Measurements from ENCODE around the gene SMAD2.
"Not testable (repeated sequence)": the region's sequence is repeated elsewhere in the genome, so short reads cannot be mapped to it uniquely, and the experiment has no call there.

The SMAD2 gene

DNA sequence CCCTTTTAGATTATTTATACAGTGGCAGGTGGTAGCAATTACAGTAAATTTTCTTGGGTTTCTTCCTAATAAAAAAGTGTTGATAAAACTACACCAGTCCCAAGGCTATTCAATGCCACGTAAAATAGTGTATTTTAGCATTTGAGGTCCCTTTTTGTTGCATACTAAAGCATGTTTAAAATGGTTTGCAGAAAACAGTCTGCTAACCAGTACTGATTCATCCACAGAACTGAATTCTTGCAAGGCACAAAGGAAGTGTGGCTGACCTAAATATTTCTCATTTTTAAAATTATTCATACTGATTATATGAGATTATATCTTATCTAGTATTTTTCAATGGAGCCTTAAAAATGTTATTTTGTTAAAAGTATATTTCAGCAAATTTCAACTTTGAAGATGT is 98.1 kb downstream of the SMAD2 start:
- DNase-seq, result no peak

DNA sequence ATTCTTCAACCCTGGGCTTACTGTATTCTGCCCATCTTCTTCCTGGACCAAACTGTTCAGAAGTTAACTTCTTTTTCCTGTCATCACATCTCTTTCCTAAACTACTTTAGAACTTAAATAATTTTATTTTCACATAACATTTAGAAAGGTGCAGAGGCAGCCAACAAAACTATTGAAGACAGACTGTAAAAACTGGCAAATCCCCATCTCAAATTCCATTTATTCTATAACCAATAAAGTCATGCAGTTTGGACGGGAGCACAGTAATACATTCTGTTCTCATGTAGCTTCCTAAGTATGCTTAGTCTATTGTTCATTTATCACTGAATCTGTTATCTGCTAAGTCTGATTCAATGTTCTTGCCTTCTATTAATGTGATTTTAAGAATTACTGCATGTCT is 99.1 kb downstream of the SMAD2 start:
- DNase-seq, result no peak

DNA sequence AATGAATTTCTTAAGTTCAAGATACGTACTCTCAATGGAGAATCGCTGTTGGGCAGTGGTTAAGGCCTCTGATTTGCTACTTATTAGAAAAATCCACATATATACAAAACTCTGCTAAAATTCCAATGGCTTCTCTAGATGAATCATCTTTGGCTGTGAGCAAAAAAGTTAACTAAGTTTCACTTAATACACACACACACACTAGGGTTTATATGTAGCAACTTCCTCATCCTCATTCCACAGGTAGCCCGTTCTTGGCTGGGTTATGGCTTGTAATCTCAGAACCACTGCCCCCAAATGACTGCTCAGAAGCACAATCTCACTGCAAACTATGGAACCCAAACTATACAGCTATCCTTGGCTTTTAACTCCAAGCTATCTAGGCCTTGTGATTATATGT is 99.7 kb downstream of the SMAD2 start:
- DNase-seq, result no peak

DNA sequence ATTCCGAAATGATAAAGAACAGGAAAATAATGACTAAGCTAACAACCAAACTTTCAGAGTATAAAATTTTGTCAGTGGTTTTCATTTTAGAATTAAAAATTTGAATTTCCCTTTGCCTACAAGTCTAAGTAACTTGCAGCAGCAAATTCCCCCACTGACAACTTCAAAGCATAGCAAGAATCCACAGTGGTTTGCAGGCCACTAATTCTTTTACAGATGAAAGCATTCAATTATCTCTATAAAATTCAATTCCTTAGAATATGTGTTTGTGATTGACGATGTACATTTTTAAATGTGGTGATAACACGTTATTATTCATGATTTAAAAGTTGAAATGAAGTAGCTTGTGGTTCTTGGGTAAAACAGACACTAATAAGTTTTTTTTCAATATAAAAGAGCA is 100.6 kb downstream of the SMAD2 start:
- no peak for DNase-seq

DNA sequence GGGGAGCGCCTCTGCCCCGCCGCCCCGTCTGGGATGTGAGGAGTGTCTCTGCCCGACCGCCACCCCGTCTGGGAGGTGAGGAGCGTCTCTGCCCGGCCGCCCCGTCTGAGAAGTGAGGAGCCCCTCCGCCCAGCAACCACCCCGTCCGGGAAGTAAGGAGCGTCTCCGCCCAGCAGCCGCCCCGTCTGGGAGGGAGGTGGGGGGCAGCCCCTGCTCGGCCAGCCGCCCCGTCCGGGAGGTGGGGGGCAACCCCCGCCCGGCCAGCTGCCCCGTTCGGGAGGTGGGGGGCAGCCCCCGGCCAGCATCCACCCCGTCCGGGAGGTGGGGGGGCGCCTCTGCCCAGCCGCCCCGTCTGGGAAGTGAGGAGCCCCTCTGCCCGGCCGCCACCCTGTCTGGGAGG is 102.4 kb downstream of the SMAD2 start:
- DNase-seq, result not testable (repeated sequence)

DNA sequence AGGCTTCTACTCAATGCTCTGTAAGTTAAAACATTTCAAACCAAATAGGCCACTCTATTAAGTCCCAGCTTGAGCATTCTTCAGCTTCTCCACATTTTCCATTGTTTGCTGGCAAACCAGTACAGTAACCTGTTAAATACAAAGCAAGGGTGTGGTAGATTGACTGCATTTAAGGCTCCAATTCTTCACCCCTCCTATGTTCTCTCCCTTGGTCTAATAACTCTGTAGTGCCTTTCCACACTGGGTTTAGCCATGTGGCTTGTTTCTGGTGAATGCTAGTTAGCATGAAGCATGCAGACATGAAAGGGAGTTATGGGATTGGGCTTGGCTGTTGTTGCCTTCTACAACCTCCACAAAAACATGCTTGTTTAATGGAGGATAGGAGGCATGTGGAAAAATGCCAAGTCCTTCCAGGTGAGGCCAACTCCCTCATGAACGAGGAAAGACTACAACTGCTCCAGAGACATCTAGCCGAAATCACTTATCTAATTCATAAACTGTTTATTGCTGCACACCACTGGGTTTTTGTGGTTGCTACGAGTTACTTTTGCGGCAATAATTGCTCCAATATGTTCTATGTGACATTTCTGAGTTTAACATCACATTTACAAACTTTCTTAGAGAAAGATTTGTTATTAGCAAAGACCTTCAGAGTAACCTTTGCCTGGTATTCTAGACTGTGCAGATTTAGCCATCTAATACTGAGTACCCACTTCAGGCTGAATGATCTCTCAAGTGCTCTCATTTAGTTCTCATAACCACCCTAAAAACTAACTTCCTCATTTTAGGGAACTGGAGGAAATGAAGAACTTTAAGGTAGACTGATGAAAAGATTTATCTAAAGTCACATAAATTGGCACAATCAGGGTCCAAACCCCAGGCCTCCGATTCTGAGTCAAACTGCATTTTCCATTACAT is 104.0 kb downstream of the SMAD2 start:
- DNase-seq, result no peak

DNA sequence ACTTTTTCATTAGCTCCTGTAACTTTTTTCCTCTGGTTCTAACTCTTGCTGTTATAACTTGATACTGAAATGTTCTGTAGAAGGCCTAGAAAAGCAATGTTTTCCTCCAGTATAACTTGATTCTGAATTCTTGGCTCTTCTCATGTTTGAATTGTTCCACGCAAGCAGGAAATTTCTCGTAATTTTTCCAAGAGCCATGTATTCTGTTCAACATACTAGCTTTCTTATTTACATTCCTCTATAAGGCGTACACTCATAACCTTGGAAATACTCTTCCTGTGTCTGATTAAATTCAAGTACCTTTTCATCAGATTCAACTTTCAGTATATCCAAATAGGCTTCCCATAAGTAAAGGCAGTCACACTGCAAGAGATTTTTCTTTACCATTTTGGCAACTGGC is 109.1 kb downstream of the SMAD2 start:
- DNase-seq, result no peak

DNA sequence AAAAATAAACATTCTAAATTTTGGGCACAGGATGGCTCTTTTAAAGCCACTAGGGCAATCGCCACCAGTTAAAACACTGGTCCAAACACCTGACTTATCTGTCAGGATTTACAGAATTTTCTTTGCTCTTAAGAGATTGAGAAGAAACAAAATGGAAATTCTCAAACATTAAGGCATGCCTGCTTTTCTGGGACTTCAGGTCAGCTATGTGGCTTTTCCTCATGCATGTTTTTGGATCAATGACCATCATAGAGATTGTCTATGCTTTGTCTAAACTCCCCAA is 112.7 kb downstream of the SMAD2 start:
- no peak for DNase-seq

DNA sequence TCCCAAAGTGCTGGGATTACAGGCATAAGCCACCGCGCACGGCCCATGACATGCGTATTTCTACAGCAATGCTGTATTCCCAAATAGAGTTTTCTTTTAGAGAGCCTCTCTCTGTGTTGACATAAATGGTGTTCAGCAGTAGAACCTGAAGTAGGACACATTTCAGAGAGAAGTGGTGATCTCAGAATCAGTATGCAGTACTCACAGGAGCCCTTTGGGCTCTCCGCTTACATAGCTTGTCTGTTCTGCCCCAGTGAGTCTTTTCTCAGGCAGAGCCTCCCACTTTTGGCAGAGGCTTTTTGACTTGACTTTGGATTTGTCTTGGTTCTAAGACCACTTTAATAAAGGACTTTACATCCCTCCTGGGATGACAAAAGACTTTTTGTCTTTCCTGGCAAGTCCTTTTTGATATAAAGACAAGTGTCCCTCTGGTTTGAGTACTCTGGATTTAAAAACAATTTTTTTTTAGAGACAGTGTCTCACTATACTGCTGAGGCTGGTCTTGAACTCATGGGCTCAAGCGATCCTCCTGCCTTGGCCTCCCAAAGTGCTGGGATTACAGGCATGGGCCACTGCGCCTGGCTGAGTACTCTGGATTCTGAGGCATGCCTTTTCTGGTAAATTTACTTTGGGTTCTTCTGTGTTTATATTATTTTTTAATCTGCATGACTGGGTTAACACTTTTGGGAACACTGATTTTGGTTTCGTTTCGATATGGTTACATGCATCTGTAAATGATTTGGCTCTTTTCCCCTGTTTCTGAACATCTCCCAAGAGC is 113.3 kb downstream of the SMAD2 start:
- no peak for DNase-seq

DNA sequence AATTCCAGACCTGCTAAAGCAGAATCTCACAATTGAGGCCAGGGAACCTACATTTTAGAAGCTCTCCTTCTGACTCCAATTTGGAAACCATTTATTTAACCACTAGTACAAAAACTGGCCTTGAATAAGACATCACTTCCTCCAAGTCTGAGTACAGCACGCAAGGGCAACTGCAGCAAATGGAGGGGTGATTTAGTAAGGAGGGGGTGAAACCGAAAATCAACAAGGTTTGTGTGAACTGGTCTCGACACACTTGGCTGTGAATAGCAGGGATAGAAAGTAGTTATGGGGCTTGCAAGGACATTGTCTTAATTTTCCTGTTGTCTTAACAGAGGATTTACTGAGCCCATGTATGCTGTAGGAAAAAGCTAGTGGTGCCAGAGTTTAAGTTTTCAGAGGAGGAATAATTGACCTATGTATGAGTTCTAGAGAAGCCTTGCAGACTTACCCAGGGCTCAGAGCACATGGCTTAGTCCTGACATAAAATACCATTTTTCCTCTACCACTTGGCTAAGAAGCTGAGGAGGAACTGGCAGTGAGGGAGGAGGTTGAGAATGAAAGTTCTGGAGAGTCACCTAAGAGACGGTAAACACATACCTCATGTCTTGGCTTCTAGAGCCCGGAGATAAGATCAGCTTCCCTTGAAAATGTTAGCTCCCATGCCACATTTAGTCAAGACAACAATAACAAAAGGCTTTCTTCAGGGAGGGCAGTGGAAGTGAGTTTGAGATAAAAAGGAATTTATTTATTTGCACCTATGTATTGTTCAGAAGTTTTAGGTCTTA is 114.8 kb downstream of the SMAD2 start:
- DNase-seq, result no peak

DNA sequence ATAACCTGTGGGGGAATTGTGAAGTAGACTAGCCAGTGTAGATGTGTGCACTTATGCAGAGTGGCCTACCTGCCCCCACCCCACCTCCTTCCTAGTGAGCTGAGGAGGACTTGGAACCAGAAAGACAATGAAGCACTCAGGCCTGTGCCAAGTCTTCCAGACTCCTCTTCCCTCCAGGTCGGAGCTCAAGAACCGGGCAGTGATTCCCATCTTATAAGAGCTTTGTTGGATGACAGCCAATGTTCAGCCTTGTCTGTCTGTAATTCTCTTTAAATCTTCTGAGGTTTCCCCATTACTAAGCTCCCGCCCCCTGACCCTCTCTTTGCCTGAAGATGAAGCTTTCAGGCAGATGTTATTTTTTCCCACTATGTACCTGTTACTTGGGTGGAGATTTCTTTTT is 121.0 kb downstream of the SMAD2 start:
- peak; percentile 32 for DNase-seq

DNA sequence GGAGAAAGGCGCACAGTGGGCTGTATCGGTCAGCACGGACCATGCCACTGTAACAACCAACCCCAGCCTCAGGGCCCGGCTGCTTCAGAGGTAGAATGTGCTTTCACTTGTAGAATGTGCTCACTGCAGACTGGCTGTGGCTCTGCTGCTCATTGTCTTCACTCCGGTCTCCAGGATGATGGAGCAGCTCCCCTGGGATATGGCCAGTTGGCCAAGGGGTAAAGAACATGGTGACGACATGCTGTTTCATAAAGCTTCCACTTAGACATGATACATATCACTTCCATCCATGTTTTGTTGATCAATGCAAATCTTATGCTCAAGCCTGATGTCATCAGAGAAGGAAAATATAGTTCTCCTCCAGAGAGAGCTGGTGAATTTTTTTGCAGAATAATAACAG is 127.7 kb downstream of the SMAD2 start:
- DNase-seq, result no peak

DNA sequence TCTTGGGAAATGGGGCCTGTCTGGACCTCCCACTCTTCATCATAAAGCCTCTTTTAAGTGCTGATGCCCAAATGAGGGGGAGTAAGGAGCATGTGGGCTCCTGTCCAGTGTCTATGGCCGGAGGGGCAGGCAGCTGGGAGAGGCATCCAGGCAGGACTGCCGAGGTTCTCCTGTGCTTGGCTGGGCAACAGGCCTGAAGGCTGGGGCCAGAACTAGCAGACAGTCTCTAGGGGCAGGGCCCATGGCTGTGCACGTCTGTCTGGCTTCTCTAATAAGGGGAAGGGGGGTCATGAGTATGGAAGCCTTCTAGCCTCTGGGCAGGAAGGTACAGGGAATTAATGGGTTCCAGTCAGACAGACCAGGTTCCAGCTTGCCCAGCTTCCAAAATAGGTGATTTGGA is 128.6 kb downstream of the SMAD2 start:
- no peak for DNase-seq

DNA sequence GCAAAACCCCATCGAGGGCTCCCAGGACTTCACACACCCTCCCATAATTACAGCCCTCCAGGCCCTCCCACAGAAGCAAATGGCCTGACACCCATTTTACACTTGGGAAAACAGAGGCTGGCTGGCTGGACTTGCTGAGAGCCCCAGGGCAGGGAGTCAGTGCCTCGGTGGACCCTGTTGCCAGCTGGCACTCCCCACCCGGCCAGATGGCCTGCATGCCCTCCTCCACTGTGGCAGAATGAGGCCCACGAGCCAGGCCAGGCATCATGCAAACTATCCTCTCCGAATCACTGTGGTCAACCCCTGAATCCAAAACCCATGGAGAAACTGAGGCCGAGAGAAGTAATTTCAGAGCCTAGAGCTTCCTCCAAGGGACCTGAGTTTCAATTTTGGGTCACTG is 129.7 kb downstream of the SMAD2 start:
- DNase-seq, result no peak

DNA sequence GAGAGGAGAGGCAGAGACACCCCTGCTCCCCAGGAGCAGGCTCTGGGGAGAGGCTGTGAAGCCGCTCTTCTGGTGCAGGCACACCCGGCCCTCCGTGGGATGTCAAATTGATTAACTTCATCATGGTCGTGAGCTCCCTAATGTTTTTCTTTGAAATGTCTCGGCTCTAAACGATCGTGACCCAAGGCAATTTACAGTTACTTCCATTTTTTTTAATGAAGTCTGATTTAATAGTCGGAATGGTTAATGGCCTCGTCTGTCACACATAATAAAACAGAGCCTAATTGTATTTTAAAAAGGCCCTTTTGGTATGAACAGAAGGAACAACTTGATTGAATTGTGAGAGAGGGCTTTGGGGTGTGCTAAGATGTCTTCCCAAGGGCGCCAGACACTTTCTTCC is 130.2 kb downstream of the SMAD2 start:
- no peak for DNase-seq

DNA sequence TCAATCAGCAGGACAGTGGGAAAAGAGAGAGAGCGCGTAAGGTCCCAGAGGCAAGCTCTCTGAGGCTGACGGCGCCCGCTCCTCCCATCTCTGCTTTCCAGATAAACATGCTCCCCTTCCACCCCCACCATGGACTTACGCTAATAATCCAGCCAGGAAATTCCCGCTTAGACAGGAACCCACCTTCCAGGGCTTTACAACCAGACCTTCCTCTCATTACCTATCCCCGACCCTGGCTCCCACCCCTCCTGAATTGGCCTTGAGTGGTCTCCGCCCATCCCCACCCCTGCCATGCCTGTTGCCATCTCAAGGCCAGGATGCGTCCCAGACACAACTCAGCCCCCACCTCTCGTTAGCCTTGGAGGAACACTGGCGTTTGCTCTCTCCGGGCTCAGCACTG is 131.1 kb downstream of the SMAD2 start:
- DNase-seq, result no peak

DNA sequence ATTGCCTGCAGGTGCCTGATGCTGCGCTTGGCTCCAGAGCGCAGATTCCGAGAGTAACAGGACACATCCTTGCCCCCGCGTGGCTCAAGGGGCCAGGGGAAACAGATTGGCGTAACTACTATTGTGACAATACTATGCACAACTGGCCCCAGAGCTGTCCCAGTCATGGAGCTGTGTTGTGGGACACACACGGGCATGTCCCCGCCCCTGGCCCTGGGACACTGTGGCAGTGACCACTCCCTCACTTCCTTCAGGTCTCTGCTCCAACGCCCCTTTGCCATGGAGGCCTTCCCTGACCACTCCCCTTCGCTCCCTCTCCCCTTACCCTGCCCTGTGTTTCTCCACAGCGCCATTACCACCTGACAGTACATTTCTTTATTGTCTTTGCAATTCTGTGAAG is 132.1 kb downstream of the SMAD2 start:
- no peak for DNase-seq

DNA sequence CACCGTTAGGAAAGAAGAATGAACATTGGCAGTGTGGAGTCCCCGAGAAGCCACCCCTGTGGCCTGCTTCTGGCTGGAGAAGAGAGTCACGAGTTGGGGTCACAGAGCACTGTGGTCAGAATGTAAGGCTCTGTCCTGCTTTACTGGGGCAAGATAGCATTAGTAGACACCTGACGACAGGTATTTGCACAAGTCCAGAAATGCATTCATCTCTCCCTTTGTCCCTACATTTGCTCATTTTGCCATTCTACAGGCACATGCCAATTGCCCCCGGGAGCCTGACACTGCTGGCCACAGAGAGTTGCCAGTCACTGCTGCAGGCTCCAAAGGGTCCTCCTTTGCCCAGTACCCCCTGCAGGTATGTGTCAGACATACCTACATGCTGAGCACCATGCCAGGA is 133.3 kb downstream of the SMAD2 start:
- DNase-seq, result no peak

DNA sequence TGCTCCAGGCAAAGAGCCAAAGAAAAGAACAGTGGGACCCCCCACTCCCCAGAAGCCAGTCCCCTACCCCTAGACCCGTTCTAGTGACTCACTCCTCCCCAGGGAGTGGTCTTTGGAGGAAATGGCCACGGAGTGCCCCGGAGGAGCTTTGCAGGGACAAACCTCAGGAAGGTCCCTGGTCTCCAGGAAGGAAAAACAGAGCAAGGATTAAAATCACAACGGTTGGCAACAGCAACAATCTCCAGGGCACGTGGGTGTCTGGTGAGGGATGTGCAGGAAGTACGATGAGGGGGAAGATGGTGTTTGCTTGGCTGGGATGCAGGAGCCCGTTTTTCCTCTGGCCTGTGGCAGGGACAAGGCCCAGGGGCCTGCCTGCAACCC is 135.0 kb downstream of the SMAD2 start:
- no peak for DNase-seq

DNA sequence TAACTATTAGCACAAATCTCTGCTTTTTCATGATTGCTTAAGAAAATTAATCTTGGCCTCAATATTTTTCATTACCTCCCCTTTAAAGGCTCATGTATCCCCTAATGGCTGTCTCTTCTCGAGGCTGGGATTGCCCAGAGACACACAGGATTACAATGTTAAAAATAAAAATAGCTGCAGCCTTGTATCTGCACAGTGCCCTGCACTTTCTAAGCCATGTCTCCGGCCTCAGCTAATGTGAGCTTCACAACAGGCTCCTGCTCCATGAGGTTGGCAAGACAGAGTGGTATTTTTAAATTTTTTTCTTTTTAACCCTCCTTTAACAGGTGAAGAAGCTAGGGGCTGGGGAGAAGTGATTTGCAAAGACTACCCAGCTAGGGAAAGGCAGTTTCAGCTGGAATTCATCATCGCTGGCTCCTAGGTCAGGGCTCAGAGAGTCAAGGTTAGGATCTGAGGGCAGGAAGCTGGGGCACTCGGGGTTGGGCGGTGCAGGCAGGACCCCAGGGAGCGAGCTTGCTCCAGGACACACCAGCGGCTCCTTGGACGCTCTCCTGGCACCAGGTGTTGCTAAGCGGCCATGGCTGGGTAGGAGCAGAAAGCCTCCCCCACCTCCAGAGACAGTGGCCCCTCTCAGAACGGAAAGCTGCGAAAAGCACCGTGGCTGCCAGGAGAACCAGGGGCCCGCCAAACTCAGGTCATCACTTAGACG is 135.6 kb downstream of the SMAD2 start:
- no peak for DNase-seq

DNA sequence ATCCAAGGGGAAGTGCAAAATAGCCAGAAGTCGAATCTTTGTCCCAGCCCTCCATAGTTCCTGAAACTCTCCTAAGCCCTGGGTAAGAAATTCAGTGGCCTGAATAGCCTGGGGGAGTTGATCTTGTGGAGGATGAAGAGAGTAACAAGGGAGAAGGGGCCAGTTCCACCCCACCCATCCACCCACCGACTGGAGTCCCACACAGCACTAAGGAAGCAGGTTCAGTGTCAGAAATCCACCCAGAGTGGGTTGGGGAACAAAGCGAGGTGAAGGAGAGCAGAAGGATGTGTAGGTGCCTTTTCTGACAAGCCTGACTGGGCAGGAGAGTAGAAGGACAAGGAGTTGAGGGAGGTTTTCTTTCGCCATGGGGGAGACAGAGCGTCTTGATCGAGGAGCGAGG is 136.8 kb downstream of the SMAD2 start:
- no peak for DNase-seq

DNA sequence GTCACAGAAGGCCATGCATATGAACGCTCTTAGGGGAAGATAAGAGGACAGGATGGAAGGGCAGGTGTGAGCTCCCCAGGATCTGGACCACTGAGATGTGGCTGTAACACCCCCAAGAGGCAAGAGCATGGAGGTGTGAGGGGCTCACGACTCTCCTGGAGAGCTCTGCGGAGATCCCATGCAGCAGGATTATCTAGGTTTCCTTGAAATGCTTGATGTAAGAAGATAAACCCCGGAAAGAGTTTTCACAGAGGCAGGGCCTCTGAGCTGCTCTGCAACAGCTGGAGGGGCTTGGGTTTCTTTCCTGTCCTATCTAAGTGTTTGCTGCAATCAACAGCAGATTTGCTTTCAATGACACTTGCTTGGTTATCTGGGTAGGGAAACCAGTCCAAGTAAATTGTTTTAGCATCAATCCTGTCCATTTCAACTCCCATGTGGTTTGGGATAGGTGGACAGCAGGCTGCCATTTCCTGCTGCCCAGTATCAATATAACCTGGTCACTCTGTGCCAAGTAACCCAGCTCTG is 138.9 kb downstream of the SMAD2 start:
- DNase-seq, result peak; percentile 32

DNA sequence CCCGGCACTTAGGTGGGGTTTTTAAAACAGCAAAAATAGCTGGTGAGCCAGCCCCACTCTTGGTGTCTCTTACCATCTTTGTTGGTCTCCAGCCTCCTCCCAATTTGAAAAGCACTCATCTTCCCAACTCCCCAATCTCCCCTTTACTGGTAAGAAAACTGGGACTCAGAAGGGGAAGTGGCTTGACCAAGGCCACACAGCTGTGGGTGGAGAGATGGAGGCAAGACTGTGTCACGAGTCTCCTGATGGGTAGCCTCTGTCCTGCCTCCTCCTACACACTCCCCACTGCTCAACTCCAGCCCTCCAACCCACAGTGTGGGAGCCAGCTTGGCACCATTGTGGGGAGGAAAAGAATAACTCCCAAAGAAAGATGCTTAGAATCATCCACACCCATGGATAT is 140.4 kb downstream of the SMAD2 start:
- no peak for DNase-seq

Data from NCI-H524 treated with DMSO at 0.1 percent for 48 hours (cell line).